GM23338 (cell line): ENCODE results near the gene CTNNA3. TPM values are rescaled to one million over a fixed set of nuclear protein-coding genes. Genes with fewer than 3 reads are reported as not detected.
"Not testable (repeated sequence)": the region's sequence is repeated elsewhere in the genome, so short reads cannot be mapped to it uniquely, and the experiment has no call there.

Source experiments
- ATAC-seq: fragments of 200-7000 bp; cut with Tn5 transposase; 3 replicates; pipeline ENCODE4 v1.9.1; 2020
- DNase-seq: peaks from one replicate; pipeline ENCODE4 v3.0.0-alpha.2; 2015; ENCODE audit warnings: low spot score
- H2AFZ ChIP-seq: fragments of 200-600 bp; sonication (generic); 2 replicates; pipeline ENCODE4 v1.8.0; 2016; ENCODE audit warnings: antibody characterized with exemption, mild to moderate bottlenecking, moderate library complexity
- H3F3A ChIP-seq: fragments of 200-600 bp; sonication (generic); replicated peaks from 2 replicates; pipeline ENCODE4 v1.8.0; 2017; ENCODE audit warnings: antibody characterized with exemption, mixed run types, low read depth
- H3K27ac ChIP-seq: fragments of 200-600 bp; sonication (generic); 2 replicates; pipeline ENCODE4 v1.6.1; 2016; ENCODE audit warnings: low read depth
- H3K27me3 ChIP-seq: fragments of 200-600 bp; sonication (generic); 2 replicates; pipeline ENCODE4 v1.8.0; 2016; ENCODE audit warnings: mild to moderate bottlenecking, mixed run types, moderate library complexity; ENCODE audit not compliant: insufficient read depth
- H3K36me3 ChIP-seq: fragments of 200-600 bp; sonication (generic); 2 replicates; pipeline ENCODE4 v1.8.0; 2016; ENCODE audit warnings: mild to moderate bottlenecking; ENCODE audit not compliant: insufficient read depth
- H3K4me1 ChIP-seq: fragments of 200-600 bp; sonication (generic); 2 replicates; pipeline ENCODE4 v1.8.0; 2016; ENCODE audit warnings: mild to moderate bottlenecking, moderate library complexity; ENCODE audit not compliant: insufficient read depth
- H3K4me2 ChIP-seq: fragments of 200-600 bp; sonication (generic); 2 replicates; pipeline ENCODE4 v1.7.1; 2017; ENCODE audit warnings: mixed run types
- H3K4me3 ChIP-seq: fragments of 200-600 bp; sonication (generic); 2 replicates; pipeline ENCODE4 v1.6.1; 2016; ENCODE audit warnings: mixed run types
- H3K79me2 ChIP-seq: fragments of 200-600 bp; sonication (generic); replicated peaks from 2 replicates; pipeline ENCODE4 v1.8.0; 2017; ENCODE audit warnings: mild to moderate bottlenecking; ENCODE audit not compliant: insufficient read depth
- H3K9me2 ChIP-seq: fragments of 200-600 bp; sonication (generic); 2 replicates; pipeline ENCODE4 v1.8.0; 2017; ENCODE audit not compliant: insufficient read depth
- H4K20me1 ChIP-seq: fragments of 200-600 bp; sonication (generic); replicated peaks from 2 replicates; pipeline ENCODE4 v1.8.0; 2017; ENCODE audit warnings: mild to moderate bottlenecking; ENCODE audit not compliant: insufficient read depth
- H3K27ac Mint-ChIP-seq: 2 replicates; pipeline ENCODE4 v1.8.0; 2020; ENCODE audit warnings: inconsistent platforms, mild to moderate bottlenecking, moderate library complexity, mixed read lengths
- H3K27me3 Mint-ChIP-seq: 3 replicates; pipeline ENCODE4 v1.8.0; 2022; ENCODE audit warnings: low read depth, mild to moderate bottlenecking, moderate library complexity, mixed read lengths, inconsistent platforms; ENCODE audit not compliant: insufficient read depth, poor library complexity
- H3K36me3 Mint-ChIP-seq: 3 replicates; pipeline ENCODE4 v1.8.0; 2021; ENCODE audit warnings: low read depth, mild to moderate bottlenecking, inconsistent platforms, moderate library complexity, mixed read lengths
- H3K4me1 Mint-ChIP-seq: 3 replicates; pipeline ENCODE4 v1.8.0; 2020; ENCODE audit warnings: mild to moderate bottlenecking, inconsistent platforms, mixed read lengths
- H3K4me3 Mint-ChIP-seq: 3 replicates; pipeline ENCODE4 v1.8.0; 2021; ENCODE audit warnings: moderate library complexity, mild to moderate bottlenecking, inconsistent platforms, mixed read lengths
- H3K9me3 Mint-ChIP-seq: 3 replicates; pipeline ENCODE4 v1.8.0; 2020; ENCODE audit warnings: moderate library complexity, mild to moderate bottlenecking, inconsistent platforms, mixed read lengths
- CREB1 ChIP-seq: fragments of 250-450 bp; sonication (Bioruptor Pico); IDR thresholded peaks from 2 replicates; pipeline ENCODE4 v1.5.0; 2020; ENCODE audit warnings: low read depth, mild to moderate bottlenecking, moderate library complexity
- CTCF ChIP-seq, 2 experiments: fragments of 200-600 bp in 1 of 2; sonication (generic) in 1 of 2; conservative IDR thresholded peaks; 2 replicates each; pipeline versions ENCODE4 v1.5.1 to v1.6.1; 2016 to 2017; ENCODE audit warnings: antibody characterized with exemption in 2 of 2, low read depth in 2 of 2, mild to moderate bottlenecking in 2 of 2, moderate library complexity in 1 of 2
- ETS1 ChIP-seq: IDR thresholded peaks from 2 replicates; pipeline ENCODE4 v1.6.1; 2016; ENCODE audit warnings: antibody characterized with exemption
- JUNB ChIP-seq: IDR thresholded peaks from one replicate; pipeline ENCODE4 v1.6.1; 2016; ENCODE audit warnings: antibody characterized with exemption; ENCODE audit not compliant: unreplicated experiment
- NANOG ChIP-seq: IDR thresholded peaks from 2 replicates; pipeline ENCODE4 v1.6.1; 2016; ENCODE audit warnings: antibody characterized with exemption, borderline replicate concordance
- POLR2AphosphoS5 ChIP-seq: IDR thresholded peaks from 2 replicates; pipeline ENCODE4 v1.6.1; 2016; ENCODE audit warnings: antibody characterized with exemption, low read depth
- STAT1 ChIP-seq: IDR thresholded peaks from one replicate; pipeline ENCODE4 v1.6.1; 2016; ENCODE audit warnings: antibody characterized with exemption; ENCODE audit not compliant: unreplicated experiment
- ZNF114 ChIP-seq: fragments of 250-450 bp; sonication (Bioruptor Pico); IDR thresholded peaks from 2 replicates; pipeline ENCODE4 v1.5.0; 2020; ENCODE audit warnings: mild to moderate bottlenecking, moderate library complexity
- ZNF462 ChIP-seq: fragments of 250-450 bp; sonication (Bioruptor Pico); IDR thresholded peaks from 2 replicates; pipeline ENCODE4 v1.5.0; 2020; ENCODE audit warnings: mild to moderate bottlenecking, moderate library complexity
- polyA plus RNA-seq: library from polyadenylated mRNA; unstranded; fragments of >200 nt; fragmentation: Nextera tagmentation; extraction: Ambion mirVana; gene quantifications from 2 replicates; pipeline ENCODE4 v1.2.1, GENCODE V29; 2016
- total RNA-seq: library from RNA; depleted of rRNA; stranded (reverse); fragments of >200 nt; shearing (Covaris generic); gene quantifications from 2 replicates; pipeline ENCODE4 v1.2.3, GENCODE V29; 2014

Gene CTNNA3
- total and polyA plus RNA-seq, 2 experiments from 2014 or later: 0.71 to 3.3 TPM

DNA sequence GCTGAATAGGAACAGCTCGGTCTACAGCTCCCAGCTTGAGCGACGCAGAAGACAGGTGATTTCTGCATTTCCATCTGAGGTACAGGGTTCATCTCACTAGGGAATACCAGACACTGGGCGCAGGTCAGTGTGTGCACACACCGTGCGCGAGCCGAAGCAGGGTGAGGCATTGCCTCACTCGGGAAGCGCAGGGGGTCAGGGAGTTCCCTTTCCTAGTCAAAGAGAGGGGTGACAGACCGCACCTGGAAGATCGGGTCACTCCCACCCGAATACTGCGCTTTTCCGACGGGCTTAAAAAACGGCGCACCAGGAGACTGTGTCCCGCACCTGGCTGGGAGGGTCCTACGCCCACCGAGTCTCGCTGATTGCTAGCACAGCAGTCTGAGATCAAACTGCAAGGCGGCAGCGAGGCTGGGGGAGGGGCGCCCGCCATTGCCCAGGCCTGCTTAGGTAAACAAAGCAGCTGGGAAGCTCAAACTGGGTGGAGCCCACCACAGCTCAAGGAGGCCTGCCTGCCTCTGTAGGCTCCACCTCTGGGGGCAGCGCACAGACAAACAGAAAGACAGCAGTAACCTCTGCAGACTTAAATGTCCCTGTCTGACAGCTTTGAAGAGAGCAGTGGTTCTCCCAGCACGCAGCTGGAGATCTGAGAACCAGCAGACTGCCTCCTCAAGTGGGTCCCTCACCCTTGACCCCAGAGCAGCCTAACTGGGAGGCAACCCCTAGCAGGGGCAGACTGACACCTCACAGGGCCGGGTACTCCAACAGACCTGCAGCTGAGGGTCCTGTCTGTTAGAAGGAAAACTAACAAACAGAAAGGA lies 465.1 kb downstream of the CTNNA3 start:
- H4K20me1 ChIP-seq, H3K9me2 ChIP-seq, H3K27me3 Mint-ChIP-seq, H3K79me2 ChIP-seq, ATAC-seq, H3K27ac ChIP-seq, H3K4me1 ChIP-seq, H3K36me3 ChIP-seq, H3K27me3 ChIP-seq, H3F3A ChIP-seq, H3K36me3 Mint-ChIP-seq, DNase-seq: not testable (repeated sequence)
- peak overlapping the region; percentile 69 for H3K4me3 ChIP-seq
- H3K4me3 Mint-ChIP-seq: peak overlapping the region; percentile 84
- peak overlapping the region; percentile 72; the same call in 1 of the 2 replicates for H3K27ac Mint-ChIP-seq
- peak overlapping the region; percentile 84 for H3K4me2 ChIP-seq
- peaks cover 15% of the 10 kb centered on the region; the same call in 2 of the 3 replicates for H3K9me3 Mint-ChIP-seq
- peaks cover 13% of the 10 kb centered on the region for H3K4me1 Mint-ChIP-seq
- H2AFZ ChIP-seq: peak overlapping the region; percentile 93

DNA sequence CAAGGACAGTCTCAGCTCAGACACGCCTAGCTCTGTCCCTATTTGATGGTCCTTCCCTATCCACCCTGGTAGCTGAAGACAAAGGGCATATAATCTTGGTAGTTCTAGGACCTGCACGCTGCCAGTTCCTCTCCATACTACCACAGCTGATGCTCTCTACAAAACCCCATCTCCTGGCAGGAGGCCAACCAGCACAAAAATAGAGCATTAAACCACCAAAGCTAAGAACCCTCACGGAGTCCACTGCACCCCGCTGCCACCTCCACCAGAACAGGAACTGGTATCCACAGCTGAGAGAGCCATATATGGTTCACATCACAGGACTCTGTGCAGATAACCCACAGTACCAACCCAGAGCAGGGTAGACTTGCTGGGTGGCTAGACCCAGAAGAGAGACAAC lies 470.8 kb downstream of the CTNNA3 start:
- H3K27me3 ChIP-seq: no peaks in the 10 kb centered on the region; the same call in 1 of the 2 replicates
- Mint-ChIP-seq H3K4me1 (peaks cover 3% of the 10 kb centered on the region; the same call in 2 of the 3 replicates), H3K4me3 (no peak overlapping the region), H3K27me3 (no peaks in the 10 kb centered on the region), H3K9me3 (peaks cover 13% of the 10 kb centered on the region; the same call in 2 of the 3 replicates), H3K36me3 (peaks cover 2% of the 10 kb centered on the region; the same call in 2 of the 3 replicates), H3K27ac (no peak overlapping the region; the same call in 1 of the 2 replicates)
- H3K4me2 ChIP-seq: no peak overlapping the region
- H3K9me2 ChIP-seq: no peaks in the 10 kb centered on the region
- DNase-seq (no peak), ATAC-seq (no peak)
- peaks cover 2% of the 10 kb centered on the region; the same call in 1 of the 2 replicates for H3K4me1 ChIP-seq
- no peaks in the 10 kb centered on the region for H3K79me2 ChIP-seq
- no peaks in the 10 kb centered on the region for H3F3A ChIP-seq
- H3K4me3 ChIP-seq: no peak overlapping the region
- no peaks in the 10 kb centered on the region for H4K20me1 ChIP-seq
- H3K36me3 ChIP-seq: no peaks in the 10 kb centered on the region
- no peak overlapping the region for H3K27ac ChIP-seq
- H2AFZ ChIP-seq: no peak overlapping the region
- TF ChIP-seq NANOG (no peak), CTCF (conservative IDR thresholded peaks at IDR 0.05; ENCODE audit: low read depth in 2 of 2) (no peak), ZNF114 (CRISPR knock-in tag) (no peak), CREB1 (CRISPR knock-in tag) (no peak), STAT1 (no peak), ETS1 (no peak), POLR2AphosphoS5 (no peak), ZNF462 (no peak), JUNB (no peak)
